ENCODE results near the gene TBCK.

TBCK gene

GRCh38 chr4:106315968-106316772, at the start of gene TBCK, which contains the start of gene AIMP1:
Gene TBCK (minus strand): TSS chr4:106316209. CDS start chr4:106308960, 7,249 bp downstream.
Gene AIMP1 (plus strand): TSS chr4:106316550. CDS start chr4:106325010, 8,460 bp downstream.
- TF ChIP-seq CTCF (IDR thresholded peaks at IDR 0.05; ENCODE audit: control extremely low read depth, extremely low read depth, low read depth, missing control alignments), result no peak
- peak; percentile 80 for DNase-seq (ENCODE audit: extremely low spot score)
- CTCF ChIA-PET, result interaction anchor here (1.0 kb wide), 1 partner anchor 12 kb away, joined by 4 read pairs; no protein-coding TSS in a partner anchor
- POLR2A ChIA-PET, result interaction anchor here (0.8 to 0.9 kb wide), 2 partner anchors 10 to 15 kb away, joined by 5 to 9 read pairs; no protein-coding TSS in a partner anchor

- CTCF ChIA-PET, result interaction anchor here (1.1 kb wide), 1 partner anchor 19 kb away, joined by 3 read pairs; no protein-coding TSS in a partner anchor
- DNase-seq (ENCODE audit: extremely low spot score), result no peak
- POLR2A ChIA-PET, result no interaction called here
- no peak for TF ChIP-seq CTCF (IDR thresholded peaks at IDR 0.05; ENCODE audit: control extremely low read depth, extremely low read depth, low read depth, missing control alignments)
Measured at GRCh38 chr4:106365613-106366012, 49.6 kb upstream of the TBCK start.

GRCh38 chr4:106364282-106364681, 48.3 kb upstream of the TBCK start:
- POLR2A ChIA-PET, result no interaction called here
- DNase-seq (ENCODE audit: extremely low spot score), result no peak

GRCh38 chr4:106362086-106362825, 46.2 kb upstream of the TBCK start:
- ChIA-PET CTCF (interaction anchor here (1.6 kb wide), 1 partner anchor 52 kb away, joined by 3 read pairs; no protein-coding TSS in a partner anchor), POLR2A (no interaction called here)
- TF ChIP-seq CTCF (IDR thresholded peaks at IDR 0.05; ENCODE audit: control extremely low read depth, extremely low read depth, low read depth, missing control alignments), result no peak
- no peak for DNase-seq (ENCODE audit: extremely low spot score)

More at GRCh38 chr4:106364282-106364681, 48.3 kb upstream of the TBCK start:
- CTCF ChIA-PET, result interaction anchor here (1.2 to 1.3 kb wide), 3 partner anchors 10 to 18 kb away, joined by 3 to 4 read pairs (median 3); no protein-coding TSS in a partner anchor
- no peak for TF ChIP-seq CTCF (IDR thresholded peaks at IDR 0.05; ENCODE audit: control extremely low read depth, extremely low read depth, low read depth, missing control alignments)

GRCh38 chr4:106358899-106359298, 42.9 kb upstream of the TBCK start:
- ChIA-PET CTCF (interaction anchor here (2.8 kb wide), 1 partner anchor 11 kb away, joined by 11 read pairs; the partner anchor contains the start of gene GIMD1), POLR2A (no interaction called here)
- DNase-seq (ENCODE audit: extremely low spot score), result no peak
- no peak for TF ChIP-seq CTCF (IDR thresholded peaks at IDR 0.05; ENCODE audit: control extremely low read depth, extremely low read depth, low read depth, missing control alignments)

GRCh38 chr4:106355193-106355592, 39.2 kb upstream of the TBCK start:
- ChIA-PET POLR2A (interaction anchor here (0.6 kb wide), 1 partner anchor 21 kb away, joined by 6 read pairs; no protein-coding TSS in a partner anchor), CTCF (interaction anchor here (1.3 to 2.0 kb wide), 2 partner anchors 9 to 15 kb away, joined by 4 to 5 read pairs; no protein-coding TSS in a partner anchor)
- no peak for DNase-seq (ENCODE audit: extremely low spot score)
- no peak for TF ChIP-seq CTCF (IDR thresholded peaks at IDR 0.05; ENCODE audit: control extremely low read depth, extremely low read depth, low read depth, missing control alignments)

All from GM10248 (cell line).